HG03439 (cell line): Measurements from ENCODE around the gene GAS1.

Experiments used
- ATAC-seq: cut with Tn5 transposase; IDR thresholded peaks from one replicate; pipeline ENCODE4 v1.9.1; 2021; ENCODE audit warnings: mild to moderate bottlenecking, moderate library complexity; ENCODE audit not compliant: unreplicated experiment

The GAS1 gene

GRCh38 chr9:86947146-86948073, at the start of gene GAS1:
Gene GAS1, minus strand, starts transcription at chr9:86947506. Its CDS starts 727 bp downstream, at chr9:86946779.
- ATAC-seq: peak; percentile 49

- ATAC-seq: no peak
Measured at GRCh38 chr9:86994231-86994630, 46.9 kb upstream of the GAS1 start.

DNA sequence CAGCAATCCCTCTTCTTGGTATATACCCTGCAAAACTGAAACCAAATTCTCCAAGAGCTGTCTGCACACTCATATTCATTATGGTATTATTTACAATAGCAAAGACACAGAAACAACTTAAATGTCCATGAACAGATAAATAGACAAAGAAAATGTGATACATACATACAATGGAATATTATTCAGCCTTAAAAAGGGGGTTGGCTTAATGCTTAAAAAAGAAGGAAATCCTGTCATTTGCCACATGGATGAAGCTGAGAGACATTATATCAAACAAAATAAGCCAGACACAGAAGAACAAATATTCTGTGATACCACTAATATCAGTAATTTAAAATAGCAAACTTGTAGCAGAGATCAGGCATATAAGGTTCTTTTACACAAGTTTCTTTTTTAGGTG, 46.5 kb upstream of the GAS1 start:
- ATAC-seq: no peak

DNA sequence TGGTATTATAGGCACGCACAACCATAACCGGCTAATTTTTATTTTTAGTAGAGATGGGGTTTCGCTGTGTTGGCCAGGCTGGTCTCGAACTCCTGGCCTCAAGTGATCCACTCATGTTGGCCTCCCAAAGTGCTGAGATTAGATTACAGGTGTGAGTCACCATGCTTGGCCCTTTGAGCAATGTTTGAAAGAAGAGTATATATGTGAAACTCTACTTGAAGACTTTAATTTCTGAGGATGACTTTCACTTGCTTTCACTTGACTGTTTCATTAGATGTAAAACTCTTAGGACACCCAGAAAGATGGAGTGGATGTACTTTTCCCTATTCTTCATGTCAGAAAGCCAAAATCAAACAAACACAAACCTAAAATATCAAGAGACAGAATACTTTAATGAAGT, 43.8 kb upstream of the GAS1 start:
- no peak for ATAC-seq

GRCh38 chr9:86990290-86990689, 43.0 kb upstream of the GAS1 start:
- ATAC-seq: no peak

DNA sequence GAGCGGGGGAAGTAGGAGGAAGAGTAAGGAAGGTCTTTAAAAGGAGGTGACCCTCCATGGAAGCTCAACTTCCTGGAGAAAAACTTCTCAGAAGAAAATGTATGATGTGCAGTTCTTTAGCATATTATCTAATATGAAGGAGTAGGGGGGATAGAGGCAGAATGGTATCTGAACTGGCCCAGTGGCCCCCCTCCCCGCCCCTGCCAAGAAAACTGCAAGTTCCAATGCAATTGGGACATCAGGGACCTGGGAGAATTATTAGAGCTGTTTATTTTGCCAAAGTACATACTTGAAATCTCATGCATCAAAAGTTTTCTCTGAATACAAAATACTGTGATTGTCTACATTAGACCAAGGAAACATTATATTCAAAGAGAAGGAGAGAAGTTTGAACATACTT, 40.6 kb upstream of the GAS1 start:
- ATAC-seq: no peak

DNA sequence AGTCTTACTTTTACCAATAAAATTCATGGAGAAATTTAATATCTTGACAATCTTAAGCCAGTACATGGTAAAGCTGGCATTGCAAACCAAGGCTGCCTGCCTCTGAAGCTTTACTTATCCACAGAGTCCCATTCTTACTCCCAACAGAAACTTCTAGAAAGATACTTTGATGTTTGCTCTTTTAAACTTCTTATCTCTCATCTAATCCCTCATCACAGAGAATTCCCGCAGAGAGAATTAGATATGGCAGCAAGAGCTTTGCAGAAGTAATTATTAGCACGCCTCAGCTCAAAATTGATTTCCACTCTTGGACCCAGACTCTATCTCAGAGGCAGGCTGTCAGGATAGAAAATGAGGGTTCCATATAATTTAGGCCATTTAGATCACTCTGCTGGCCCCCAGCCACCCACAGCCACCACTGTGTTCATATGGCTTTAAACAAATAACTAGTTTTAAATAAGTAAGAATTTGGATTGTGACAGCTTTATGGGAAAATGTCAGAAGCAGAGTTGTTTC, 37.9 kb upstream of the GAS1 start:
- ATAC-seq: no peak

- no peak for ATAC-seq
Measured at GRCh38 chr9:86983620-86984259, 36.4 kb upstream of the GAS1 start.

- no peak for ATAC-seq
Measured at GRCh38 chr9:86983249-86983619, 35.9 kb upstream of the GAS1 start.

- ATAC-seq: no peak
Measured at GRCh38 chr9:86980802-86981201, 33.5 kb upstream of the GAS1 start.

GRCh38 chr9:86979657-86980056, 32.4 kb upstream of the GAS1 start:
- no peak for ATAC-seq

GRCh38 chr9:86978922-86979474, 31.7 kb upstream of the GAS1 start:
- ATAC-seq: no peak

DNA sequence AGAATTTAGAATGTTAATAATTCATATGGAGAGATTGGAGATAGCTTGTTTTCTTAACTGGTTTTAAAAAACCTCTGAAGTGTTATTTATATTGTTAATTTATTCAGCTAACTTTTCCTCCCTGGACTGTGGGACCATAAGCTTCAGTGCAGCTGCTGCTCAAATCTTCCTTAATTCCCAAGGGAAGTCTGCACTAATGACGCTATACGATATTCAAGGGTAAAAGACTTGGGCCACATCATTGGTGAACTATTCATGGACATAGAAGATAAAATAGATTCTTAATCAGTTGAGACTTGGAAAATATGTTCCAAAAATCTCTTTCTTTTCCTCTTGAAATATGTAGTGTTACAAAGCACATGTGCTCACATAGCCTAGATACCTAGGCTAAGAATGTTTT, 31.1 kb upstream of the GAS1 start:
- no peak for ATAC-seq

GRCh38 chr9:86977205-86977835, 30.0 kb upstream of the GAS1 start:
- ATAC-seq: no peak

DNA sequence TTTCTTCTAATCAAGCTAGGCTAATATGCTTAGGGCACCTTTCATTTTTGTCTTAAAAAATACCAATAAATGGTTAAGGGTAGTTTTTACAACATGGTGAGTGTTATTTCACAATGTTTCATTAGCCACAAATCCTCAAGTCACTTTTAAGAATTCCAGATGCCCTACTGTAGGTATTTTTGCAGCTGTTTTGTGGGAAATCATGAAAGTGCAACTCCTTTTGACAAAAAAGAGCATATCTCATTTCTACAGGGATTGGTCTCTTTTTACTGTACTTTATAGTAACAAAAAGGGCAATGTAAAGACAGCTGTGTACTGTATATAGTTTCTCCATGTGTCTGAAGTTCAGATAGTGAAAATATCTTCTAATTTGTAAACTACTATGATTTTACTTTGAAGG, 28.3 kb upstream of the GAS1 start:
- no peak for ATAC-seq

GRCh38 chr9:86975036-86975435, 27.7 kb upstream of the GAS1 start:
- ATAC-seq: no peak

DNA sequence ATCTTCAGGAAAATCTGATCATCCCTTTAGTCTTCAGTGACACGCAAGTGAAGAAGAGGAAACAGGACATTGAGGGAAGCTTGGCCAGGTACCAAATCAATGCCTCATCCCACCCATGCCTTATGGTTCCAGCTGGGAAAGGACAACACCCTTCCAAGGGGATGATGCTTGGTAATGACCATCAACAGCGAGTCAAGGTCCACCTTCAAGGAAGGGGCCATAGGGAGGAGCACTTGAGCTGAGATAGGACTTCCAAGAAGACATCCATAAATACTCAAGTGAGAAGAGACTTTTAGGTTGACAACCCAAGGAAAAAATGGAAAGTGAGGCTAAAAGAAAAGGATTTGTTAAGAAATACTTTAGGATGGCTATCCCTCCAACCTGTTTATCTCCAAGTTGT, 27.1 kb upstream of the GAS1 start:
- no peak for ATAC-seq

DNA sequence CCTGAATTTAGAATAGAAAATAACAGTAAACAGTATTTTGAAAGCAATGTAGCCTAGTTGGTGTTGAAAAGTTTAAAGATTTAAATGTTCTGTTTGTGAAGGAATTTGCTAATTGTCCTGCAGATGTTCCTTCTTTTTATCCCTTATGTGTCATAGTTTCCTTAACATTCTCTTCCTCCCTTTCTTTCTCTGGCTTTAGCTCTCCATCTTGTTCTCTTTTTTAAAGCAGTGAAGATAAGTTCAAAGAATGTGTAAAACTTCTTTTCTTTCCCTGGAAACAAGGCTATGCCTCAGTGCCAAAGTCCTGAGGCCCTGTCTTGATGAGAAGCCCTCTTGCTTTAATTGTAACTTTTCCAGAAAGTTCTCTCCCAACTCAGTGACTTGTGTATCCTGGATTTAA, 24.4 kb upstream of the GAS1 start:
- ATAC-seq: no peak

- ATAC-seq: no peak
Measured at GRCh38 chr9:86968258-86968920, 21.1 kb upstream of the GAS1 start.

- ATAC-seq: no peak
Measured at GRCh38 chr9:86966852-86967511, 19.7 kb upstream of the GAS1 start.
